DMS 273 (cell line): ENCODE results near the gene EIF1AD.

ENCODE experiments used
- DNase-seq: peaks from one replicate; lab custom pipeline; 2025; ENCODE audit not compliant: unreplicated experiment; lab: John Stamatoyannopoulos, UW

The EIF1AD gene

GRCh38 chr11:66006134-66006890 is 4.4 kb upstream of the EIF1AD start:
- no peak for DNase-seq

GRCh38 chr11:66004186-66004585 is 2.2 kb upstream of the EIF1AD start:
- no peak for DNase-seq

- no peak for DNase-seq
These were observed 1.3 kb upstream of the EIF1AD start for GRCh38 chr11:66003291-66003690.

GRCh38 chr11:66002648-66003225 is 780 bp upstream of the EIF1AD start:
- peak; percentile 74 for DNase-seq

GRCh38 chr11:65997286-65997685 is 4.7 kb downstream of the EIF1AD start:
- no peak for DNase-seq

- DNase-seq = peak; percentile 68
These were observed 9.9 kb downstream of the EIF1AD start for GRCh38 chr11:65992056-65992455.

GRCh38 chr11:65988791-65989592 is 13.0 kb downstream of the EIF1AD start:
- DNase-seq = peak; percentile 93

- DNase-seq = no peak
These were observed 14.6 kb downstream of the EIF1AD start for GRCh38 chr11:65987336-65987735.

GRCh38 chr11:65983589-65983987 is 18.4 kb downstream of the EIF1AD start:
- DNase-seq = no peak

- no peak for DNase-seq
These were observed 19.0 kb downstream of the EIF1AD start for GRCh38 chr11:65982824-65983588.

GRCh38 chr11:65981972-65982823 is 19.8 kb downstream of the EIF1AD start:
- DNase-seq = no peak

GRCh38 chr11:65981101-65981740 is 20.7 kb downstream of the EIF1AD start:
- no peak for DNase-seq

- DNase-seq = no peak
These were observed 22.6 kb downstream of the EIF1AD start for GRCh38 chr11:65979261-65979759.

GRCh38 chr11:65978391-65979238 is 23.3 kb downstream of the EIF1AD start:
- no peak for DNase-seq

GRCh38 chr11:65977621-65978390 is 24.2 kb downstream of the EIF1AD start:
- DNase-seq = no peak

GRCh38 chr11:65976216-65977176 is 25.5 kb downstream of the EIF1AD start:
- DNase-seq = no peak

GRCh38 chr11:65975771-65976170 is 26.2 kb downstream of the EIF1AD start:
- DNase-seq = no peak
